Kidney epithelial cell (primary cell): Measurements from ENCODE around the gene CLMP. TPM values are rescaled to one million over a fixed set of nuclear protein-coding genes. Genes with fewer than 3 reads are reported as not detected.
"Not testable (repeated sequence)": the region's sequence is repeated elsewhere in the genome, so short reads cannot be mapped to it uniquely, and the experiment has no call there.

Experiments
- DNase-seq: peaks from one replicate; pipeline ENCODE4 v3.0.0-alpha.2; 2010; ENCODE audit warnings: low read depth
- H3K27me3 ChIP-seq: 2 replicates; pipeline ENCODE4 v1.6.0; 2011; ENCODE audit warnings: low read length; ENCODE audit not compliant: control insufficient read depth, insufficient read depth
- H3K36me3 ChIP-seq: 2 replicates; pipeline ENCODE4 v1.5.1; 2011; ENCODE audit warnings: low read length; ENCODE audit not compliant: control insufficient read depth, insufficient read depth
- H3K4me3 ChIP-seq: 2 replicates; pipeline ENCODE4 v1.5.1; 2011; ENCODE audit warnings: low read depth, mild to moderate bottlenecking, control low read depth, low read length
- CTCF ChIP-seq: IDR thresholded peaks from 2 replicates; pipeline ENCODE4 v1.5.1; 2011; ENCODE audit warnings: mild to moderate bottlenecking, moderate library complexity, low read length, control low read depth, inconsistent platforms; ENCODE audit not compliant: insufficient read depth, poor library complexity, severe bottlenecking
- total RNA-seq: library from RNA; depleted of rRNA; stranded (reverse); fragments of >200 nt; gene quantifications from 2 replicates; pipeline ENCODE4 v1.2.3, GENCODE V29; 2015

The CLMP gene
- total RNA-seq, 1 donor from 2014 or later: 6.4 TPM

GRCh38 chr11:123093739-123094138 is 101.3 kb downstream of the CLMP start:
- H3K4me3 ChIP-seq: no peak overlapping the region
- no peaks in the 10 kb centered on the region for H3K36me3 ChIP-seq
- H3K27me3 ChIP-seq: no peaks in the 10 kb centered on the region
- DNase-seq: no peak
- no peak for TF ChIP-seq CTCF

- Histone ChIP-seq H3K4me3 (no peak overlapping the region), H3K27me3 (no peaks in the 10 kb centered on the region), H3K36me3 (no peaks in the 10 kb centered on the region)
- DNase-seq: no peak
- no peak for TF ChIP-seq CTCF
Measured at GRCh38 chr11:123091506-123091905, 103.5 kb downstream of the CLMP start.

GRCh38 chr11:123090168-123090567 is 104.9 kb downstream of the CLMP start:
- not testable (repeated sequence) for H3K4me3 ChIP-seq, H3K36me3 ChIP-seq, H3K27me3 ChIP-seq, DNase-seq

GRCh38 chr11:123088896-123089295 is 106.2 kb downstream of the CLMP start:
- DNase-seq, H3K27me3 ChIP-seq, H3K4me3 ChIP-seq, H3K36me3 ChIP-seq: not testable (repeated sequence)

- DNase-seq, H3K36me3 ChIP-seq, H3K27me3 ChIP-seq, H3K4me3 ChIP-seq: not testable (repeated sequence)
Measured at GRCh38 chr11:123087657-123088056, 107.4 kb downstream of the CLMP start.

GRCh38 chr11:123086305-123086704 is 108.7 kb downstream of the CLMP start:
- Histone ChIP-seq H3K4me3 (no peak overlapping the region), H3K36me3 (no peaks in the 10 kb centered on the region), H3K27me3 (no peaks in the 10 kb centered on the region)
- DNase-seq: no peak
- no peak for TF ChIP-seq CTCF

- no peak for TF ChIP-seq CTCF
- no peak for DNase-seq
Measured at GRCh38 chr11:123085497-123085896, 109.6 kb downstream of the CLMP start.

More at GRCh38 chr11:123085497-123085896, 109.6 kb downstream of the CLMP start:
- no peak overlapping the region for H3K4me3 ChIP-seq
- H3K36me3 ChIP-seq: no peaks in the 10 kb centered on the region
- no peaks in the 10 kb centered on the region for H3K27me3 ChIP-seq
